Ectodermal cell (in vitro differentiated cells): Measurements from ENCODE around the gene USP13.
A peak's percentile ranks its signal among the peaks of the same experiment; 100 is the strongest.
"Not testable (repeated sequence)": the region's sequence is repeated elsewhere in the genome, so short reads cannot be mapped to it uniquely, and the experiment has no call there.

Experiments
- H3K27ac ChIP-seq: 2 replicates; pipeline ENCODE4 v1.7.0; 2013; ENCODE audit warnings: mild to moderate bottlenecking, low read depth, low read length; ENCODE audit not compliant: insufficient read depth, poor library complexity, severe bottlenecking
- H3K27me3 ChIP-seq: 2 replicates; pipeline ENCODE4 v1.7.0; 2013; ENCODE audit warnings: mild to moderate bottlenecking, low read length; ENCODE audit not compliant: insufficient read depth, control insufficient read depth, poor library complexity, severe bottlenecking
- H3K36me3 ChIP-seq: one replicate; pipeline ENCODE4 v1.7.0; 2013; ENCODE audit warnings: low read length; ENCODE audit not compliant: control insufficient read depth, insufficient read depth
- H3K4me1 ChIP-seq: one replicate; pipeline ENCODE4 v1.7.0; 2013; ENCODE audit warnings: low read length; ENCODE audit not compliant: control insufficient read depth, insufficient read depth
- H3K4me3 ChIP-seq: 2 replicates; pipeline ENCODE4 v1.7.0; 2013; ENCODE audit warnings: low read depth, low read length, control low read depth; ENCODE audit not compliant: insufficient read depth
- H3K9me3 ChIP-seq: 2 replicates; pipeline ENCODE4 v1.7.0; 2013; ENCODE audit warnings: mild to moderate bottlenecking, low read length, moderate library complexity; ENCODE audit not compliant: control insufficient read depth
- WGBS, 2 experiments: methylation state at CpG; one replicate each; pipeline ENCODE4 v1.1.7; 2013; ENCODE audit warnings: missing lambda C conversion rate in 2 of 2; 5-methylcytosine and 5-hydroxymethylcytosine counted together

The USP13 gene

DNA sequence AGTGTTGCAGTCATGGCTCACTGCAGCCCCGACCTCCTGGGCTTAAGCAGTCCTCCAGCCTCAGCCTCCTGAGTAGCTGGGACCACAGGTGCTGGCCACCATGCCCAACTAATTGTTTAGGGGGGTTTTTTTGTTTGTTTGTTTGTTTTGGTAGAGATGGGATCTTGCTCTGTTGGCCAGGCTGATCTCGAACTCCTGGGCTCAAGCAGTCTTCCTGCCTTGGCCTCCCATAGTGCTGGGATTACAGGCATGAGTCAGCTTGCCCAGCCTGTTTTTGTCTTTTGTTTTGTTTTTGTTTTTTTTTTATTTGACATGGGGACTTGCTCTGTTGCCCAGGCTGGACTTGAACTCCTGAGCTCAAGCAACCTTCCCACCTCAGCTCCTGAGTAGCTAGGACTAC is 30.8 kb upstream of the USP13 start:
- H3K4me3 ChIP-seq = no peak overlapping the region
- no peaks in the 10 kb centered on the region for H3K27me3 ChIP-seq
- no peaks in the 10 kb centered on the region for H3K4me1 ChIP-seq
- peaks cover 15% of the 10 kb centered on the region for H3K36me3 ChIP-seq
- H3K27ac ChIP-seq = no peak overlapping the region
- no peaks in the 10 kb centered on the region for H3K9me3 ChIP-seq
- WGBS, 2 experiments = 92 to 96% methylated on average over 2 of the region's 2 CpGs

DNA sequence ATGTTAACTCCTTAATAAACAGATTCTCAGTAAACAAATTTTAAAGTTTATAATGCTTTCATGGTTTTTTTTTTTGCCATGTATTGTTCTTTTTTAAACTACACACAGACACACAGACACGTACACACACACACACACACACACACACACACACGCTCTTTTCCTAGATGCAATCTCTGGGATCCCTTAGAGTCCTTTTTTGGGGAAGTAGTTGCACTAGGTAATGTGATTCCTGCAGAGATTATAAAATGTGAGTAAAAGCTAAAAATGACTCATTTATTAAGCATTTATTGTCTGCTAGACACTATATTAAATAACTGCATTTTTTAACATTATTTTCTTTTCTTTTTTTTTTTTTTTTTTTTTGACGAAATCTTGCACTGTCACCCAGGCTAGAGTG is 28.4 kb upstream of the USP13 start:
- peaks cover 8% of the 10 kb centered on the region for H3K36me3 ChIP-seq
- H3K27ac ChIP-seq = no peak overlapping the region
- H3K4me3 ChIP-seq = no peak overlapping the region
- no peaks in the 10 kb centered on the region for H3K27me3 ChIP-seq
- H3K4me1 ChIP-seq = no peaks in the 10 kb centered on the region
- H3K9me3 ChIP-seq = no peaks in the 10 kb centered on the region
- 80 to 94% methylated on average over 1 to 2 of the region's 3 CpGs for WGBS, 2 experiments

DNA sequence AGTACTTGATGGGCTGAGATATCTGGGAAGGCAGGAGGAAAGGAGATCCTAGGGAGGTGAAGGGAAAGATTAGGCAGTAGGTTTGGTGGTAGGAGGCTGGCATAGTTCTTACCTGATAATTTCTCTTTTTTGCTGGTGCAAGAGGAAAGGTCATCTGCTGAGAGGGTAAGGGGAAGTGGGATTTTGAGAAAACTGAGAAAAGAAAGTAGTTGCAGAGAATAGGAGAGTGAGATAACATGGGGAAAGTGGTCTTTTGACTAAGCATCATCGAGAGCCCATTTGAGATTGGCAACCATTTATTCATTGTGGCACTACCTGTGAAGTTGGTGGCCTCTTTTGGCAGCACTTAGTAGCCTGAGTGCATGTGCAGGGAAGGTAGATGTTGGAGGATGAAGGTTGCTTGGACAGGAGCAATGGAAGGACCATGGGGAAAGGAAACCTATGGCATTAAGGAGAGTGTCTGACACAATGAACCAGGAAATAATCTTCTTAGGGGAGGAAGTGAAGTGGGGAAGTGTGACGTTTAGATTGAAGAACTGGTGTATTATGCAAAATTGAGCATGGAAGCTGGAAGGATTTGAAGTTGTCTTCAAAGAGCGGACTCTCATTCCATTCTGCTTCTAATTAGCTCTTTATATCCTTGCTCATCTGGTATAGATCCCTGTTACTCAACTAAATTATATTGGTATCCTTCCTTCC is 21.9 kb upstream of the USP13 start:
- no peak overlapping the region for H3K27ac ChIP-seq
- H3K9me3 ChIP-seq = no peaks in the 10 kb centered on the region
- no peaks in the 10 kb centered on the region for H3K4me1 ChIP-seq
- no peaks in the 10 kb centered on the region for H3K27me3 ChIP-seq
- WGBS, 2 experiments = 75 to 82% methylated on average over 3 of the region's 3 CpGs
- no peaks in the 10 kb centered on the region for H3K36me3 ChIP-seq
- H3K4me3 ChIP-seq = no peak overlapping the region

DNA sequence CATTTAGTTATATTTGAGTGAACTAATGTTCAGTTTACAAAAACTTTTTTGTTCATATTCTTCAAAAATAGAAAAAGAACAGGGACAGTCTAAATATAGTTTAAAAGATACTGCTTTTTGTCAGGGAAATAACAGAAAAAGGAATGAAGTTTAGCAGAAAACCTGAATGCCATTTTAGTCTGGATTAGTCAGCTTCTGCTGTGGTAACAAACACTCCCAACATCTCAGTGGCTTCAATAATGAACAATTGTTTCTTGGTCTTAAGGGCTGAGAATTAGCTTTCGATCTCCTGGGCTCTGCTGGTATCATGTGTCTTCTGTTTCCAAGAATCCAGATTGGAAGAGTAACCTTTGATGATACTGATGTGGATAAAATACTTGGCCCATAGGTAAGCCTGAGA is 12.4 kb upstream of the USP13 start:
- no peak overlapping the region for H3K27ac ChIP-seq
- H3K27me3 ChIP-seq = no peaks in the 10 kb centered on the region
- 92 to 100% methylated on average over 1 of the region's 1 CpG for WGBS, 2 experiments
- H3K4me3 ChIP-seq = no peak overlapping the region
- no peaks in the 10 kb centered on the region for H3K36me3 ChIP-seq
- H3K9me3 ChIP-seq = no peaks in the 10 kb centered on the region
- no peaks in the 10 kb centered on the region for H3K4me1 ChIP-seq

DNA sequence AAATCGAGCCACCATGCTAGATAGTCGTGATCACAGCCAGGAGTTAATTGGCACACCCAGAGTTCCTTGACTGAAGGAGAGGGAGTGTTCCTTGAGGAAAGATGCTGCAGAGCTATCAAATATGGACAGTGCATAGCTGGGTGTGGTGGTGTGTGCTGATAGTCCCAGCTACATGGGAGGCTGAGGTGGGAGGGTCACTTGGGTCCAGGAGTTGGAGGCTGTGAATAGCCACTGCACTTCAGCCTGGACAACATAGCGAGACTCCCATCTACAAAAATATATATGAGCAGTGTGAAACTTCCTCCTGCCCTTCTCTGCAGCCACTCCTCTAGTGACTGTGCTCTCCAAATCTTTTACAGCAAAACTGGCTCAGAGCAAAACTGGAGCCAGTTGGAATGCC is 10.0 kb upstream of the USP13 start:
- Histone ChIP-seq H3K4me3 (no peak overlapping the region), H3K27me3 (no peaks in the 10 kb centered on the region), H3K4me1 (no peaks in the 10 kb centered on the region), H3K27ac (no peak overlapping the region), H3K36me3 (no peaks in the 10 kb centered on the region), H3K9me3 (no peaks in the 10 kb centered on the region)
- WGBS, 2 experiments = 85 to 97% methylated on average over 3 of the region's 3 CpGs

DNA sequence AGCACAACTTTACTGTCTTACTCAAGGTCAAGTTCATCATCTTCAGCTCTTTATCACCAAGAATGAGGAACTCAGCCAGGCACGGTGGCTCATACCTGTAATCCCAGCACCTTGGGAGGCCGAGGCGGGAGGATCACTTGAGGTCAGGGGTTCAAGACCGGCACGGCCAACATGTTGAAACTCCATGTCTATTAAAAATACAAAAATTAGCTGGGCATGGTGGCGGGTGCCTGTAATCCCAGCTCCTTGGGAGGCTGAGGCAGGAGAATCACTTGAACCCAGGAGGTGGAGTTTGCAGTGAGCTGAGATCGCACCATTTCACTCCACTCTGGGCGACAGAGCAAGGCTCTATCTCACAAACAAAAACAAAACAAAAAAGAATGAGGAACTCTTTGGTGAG is 9.0 kb upstream of the USP13 start:
- 93 to 95% methylated on average over 6 to 8 of the region's 8 CpGs for WGBS, 2 experiments
- not testable (repeated sequence) for H3K36me3 ChIP-seq, H3K27me3 ChIP-seq, H3K4me3 ChIP-seq, H3K27ac ChIP-seq, H3K9me3 ChIP-seq, H3K4me1 ChIP-seq

DNA sequence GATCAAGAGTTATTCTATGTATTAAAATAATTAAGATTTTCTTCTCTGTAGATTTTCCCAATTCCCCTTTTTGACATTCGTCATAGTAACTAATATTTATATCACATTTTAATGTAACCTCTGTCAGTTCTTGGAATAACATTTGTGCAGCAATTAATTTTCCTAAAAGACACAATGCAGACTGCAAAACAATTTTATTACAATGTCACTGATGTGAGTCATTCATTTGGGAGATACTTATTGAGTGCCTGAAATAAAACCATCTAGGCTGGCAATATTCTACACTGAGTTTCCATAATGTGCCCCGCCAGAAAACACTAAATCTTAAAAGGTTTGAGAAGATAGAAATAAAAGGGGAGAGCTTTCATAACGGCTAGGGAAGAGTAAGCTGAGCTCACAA is 6.7 kb upstream of the USP13 start:
- Histone ChIP-seq H3K36me3 (no peaks in the 10 kb centered on the region), H3K27ac (no peak overlapping the region), H3K4me1 (no peaks in the 10 kb centered on the region), H3K9me3 (no peaks in the 10 kb centered on the region), H3K27me3 (no peaks in the 10 kb centered on the region), H3K4me3 (no peak overlapping the region)
- WGBS, 2 experiments = 87 to 89% methylated on average over 2 to 3 of the region's 3 CpGs

DNA sequence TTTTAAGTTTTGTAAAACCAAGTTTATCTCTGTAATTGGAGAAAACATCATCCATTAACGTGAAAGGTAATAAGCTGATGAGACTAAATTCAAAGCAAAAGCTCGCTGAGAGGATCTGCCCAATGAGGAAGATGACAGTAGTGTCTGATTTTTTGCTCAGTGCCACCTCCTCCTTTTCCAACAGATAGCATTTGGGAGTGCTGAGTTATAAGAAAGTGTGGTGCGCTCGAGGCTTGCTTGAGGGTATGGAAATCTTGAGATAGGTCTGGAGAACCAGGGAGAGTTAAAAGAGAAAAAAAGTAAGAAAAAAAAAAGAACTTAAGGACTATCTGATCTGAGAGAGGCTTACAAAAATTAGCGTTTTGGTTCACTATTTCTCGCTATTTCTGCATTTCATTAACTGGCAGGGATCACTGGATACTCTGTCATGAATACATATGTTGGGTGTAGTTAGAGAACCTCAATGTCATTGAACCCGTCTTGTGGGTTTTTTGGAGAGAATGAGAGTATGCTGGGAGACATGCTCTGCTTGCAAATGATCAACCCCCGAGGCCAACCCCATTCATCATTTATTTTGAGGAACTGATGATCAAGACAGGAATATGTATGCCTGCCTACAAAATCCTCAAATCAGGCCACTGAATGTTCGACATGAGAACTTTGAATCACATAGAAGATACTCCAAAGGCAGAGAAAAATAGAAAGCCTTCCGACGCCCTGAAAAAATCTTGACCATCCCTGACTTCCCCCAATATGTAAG is 973 bp upstream of the USP13 start:
- Histone ChIP-seq H3K27ac (peak overlapping the region; percentile 91), H3K9me3 (no peaks in the 10 kb centered on the region), H3K36me3 (no peaks in the 10 kb centered on the region), H3K4me1 (peaks cover 8% of the 10 kb centered on the region), H3K4me3 (peak overlapping the region; percentile 72), H3K27me3 (no peaks in the 10 kb centered on the region)
- WGBS, 2 experiments = 64 to 66% methylated on average over 11 of the region's 11 CpGs

DNA sequence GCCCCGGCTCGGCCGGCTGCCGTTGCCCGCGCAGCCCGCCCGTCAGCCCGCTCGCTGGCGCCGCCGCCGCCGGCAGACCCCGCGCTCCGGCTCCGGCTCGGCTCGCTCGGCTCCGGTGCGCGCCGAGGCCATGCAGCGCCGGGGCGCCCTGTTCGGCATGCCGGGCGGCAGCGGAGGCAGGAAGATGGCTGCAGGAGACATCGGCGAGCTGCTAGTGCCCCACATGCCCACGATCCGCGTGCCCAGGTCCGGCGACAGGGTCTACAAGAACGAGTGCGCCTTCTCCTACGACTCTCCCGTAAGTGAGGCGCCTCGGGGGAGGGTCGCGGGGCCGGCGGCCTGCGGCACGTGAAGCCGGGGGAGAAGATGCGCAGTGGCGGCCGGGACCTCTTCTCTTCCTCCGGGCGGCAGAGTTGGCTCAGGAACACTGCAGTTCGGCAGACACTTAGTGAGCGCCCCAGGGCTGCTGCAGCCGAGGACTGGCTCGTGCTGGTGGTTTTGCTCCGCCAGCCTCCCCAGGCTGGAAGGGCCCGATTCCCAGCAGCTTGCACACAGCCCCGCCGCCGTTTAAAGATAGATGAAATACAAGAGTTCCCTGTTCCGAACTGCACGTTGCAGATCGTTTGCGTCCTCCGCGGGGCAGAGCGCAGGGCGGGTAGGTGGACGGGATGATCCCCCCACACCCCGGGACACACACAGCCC is 407 bp downstream of the USP13 start:
- Histone ChIP-seq H3K4me1 (peaks cover 8% of the 10 kb centered on the region), H3K9me3 (no peaks in the 10 kb centered on the region), H3K4me3 (peak overlapping the region; percentile 72), H3K27ac (peak overlapping the region; percentile 86), H3K27me3 (no peaks in the 10 kb centered on the region), H3K36me3 (no peaks in the 10 kb centered on the region)
- WGBS, 2 experiments = 0% methylated on average over 77 of the region's 77 CpGs

DNA sequence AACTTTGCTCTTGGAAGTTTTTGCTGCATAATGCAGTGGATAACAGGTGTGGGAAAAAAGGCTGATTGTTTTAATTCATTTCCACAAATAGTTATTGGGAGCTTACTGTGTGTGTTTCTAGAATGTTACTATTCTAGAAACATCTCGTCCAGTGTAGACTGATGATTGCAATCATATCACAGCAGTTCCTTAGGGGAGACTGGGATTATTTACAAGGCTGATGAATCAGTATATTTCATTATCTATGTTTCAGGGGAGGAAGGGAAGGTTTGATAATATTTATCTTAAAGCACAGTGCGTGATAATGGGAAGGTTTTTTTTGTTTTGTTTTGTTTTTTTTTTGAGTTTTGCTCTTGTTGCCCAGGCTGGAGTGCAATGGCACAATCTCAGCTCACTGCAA is 2.4 kb downstream of the USP13 start:
- WGBS, 2 experiments = 94 to 100% methylated on average over 2 of the region's 2 CpGs
- Histone ChIP-seq H3K27ac (no peak overlapping the region), H3K9me3 (no peaks in the 10 kb centered on the region), H3K36me3 (no peaks in the 10 kb centered on the region), H3K4me1 (peaks cover 8% of the 10 kb centered on the region), H3K4me3 (no peak overlapping the region), H3K27me3 (no peaks in the 10 kb centered on the region)
